NCI-H524 (cell line): ENCODE measurements around the gene C13orf42.
A peak's percentile ranks its signal among the peaks of the same experiment; 100 is the strongest.

Experiments used
- DNase-seq, 2 experiments: peaks; one replicate each; lab custom pipeline; 2025; lab: John Stamatoyannopoulos, UW

The C13orf42 gene

GRCh38 chr13:51065372-51066090 lies 45.5 kb downstream of the C13orf42 start:
- no peak for DNase-seq

DNA sequence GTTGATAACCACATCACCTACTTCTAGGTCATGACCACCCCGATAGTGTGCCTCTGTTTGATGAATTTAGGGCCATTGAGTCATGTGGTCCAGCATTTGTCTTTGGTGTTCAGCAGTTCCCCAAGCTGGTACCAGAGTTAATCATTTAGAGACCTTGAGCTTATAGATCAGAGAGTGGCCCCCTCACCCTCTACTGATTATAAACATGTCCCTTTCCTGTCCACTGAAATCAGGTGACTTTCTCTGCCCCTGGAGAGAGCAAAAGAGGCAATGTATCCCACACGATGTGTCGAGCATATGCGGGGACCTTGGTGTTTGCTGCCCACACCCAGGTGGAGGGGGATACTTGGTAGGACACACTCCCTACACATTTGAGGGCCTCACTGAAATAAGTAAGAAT lies 46.3 kb downstream of the C13orf42 start:
- no peak for DNase-seq

DNA sequence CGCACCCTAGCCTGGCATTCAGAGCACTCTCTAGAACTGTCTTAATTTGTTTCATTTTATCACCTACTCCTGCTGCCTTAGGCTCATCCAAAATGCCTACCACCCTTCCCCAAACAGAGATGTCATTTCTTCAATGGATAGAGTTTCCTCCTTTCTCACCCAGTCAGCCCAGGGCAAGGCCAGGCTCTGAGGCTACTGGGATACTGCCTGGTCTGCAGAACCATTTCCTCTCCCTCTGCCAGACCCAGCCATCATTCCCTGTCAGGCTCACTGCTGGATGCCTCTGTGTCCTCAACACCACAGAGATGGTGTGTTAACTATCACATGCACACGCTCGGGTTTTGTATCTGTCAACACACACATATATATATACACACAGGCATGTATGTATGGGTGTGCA lies 47.2 kb downstream of the C13orf42 start:
- DNase-seq: no peak

DNA sequence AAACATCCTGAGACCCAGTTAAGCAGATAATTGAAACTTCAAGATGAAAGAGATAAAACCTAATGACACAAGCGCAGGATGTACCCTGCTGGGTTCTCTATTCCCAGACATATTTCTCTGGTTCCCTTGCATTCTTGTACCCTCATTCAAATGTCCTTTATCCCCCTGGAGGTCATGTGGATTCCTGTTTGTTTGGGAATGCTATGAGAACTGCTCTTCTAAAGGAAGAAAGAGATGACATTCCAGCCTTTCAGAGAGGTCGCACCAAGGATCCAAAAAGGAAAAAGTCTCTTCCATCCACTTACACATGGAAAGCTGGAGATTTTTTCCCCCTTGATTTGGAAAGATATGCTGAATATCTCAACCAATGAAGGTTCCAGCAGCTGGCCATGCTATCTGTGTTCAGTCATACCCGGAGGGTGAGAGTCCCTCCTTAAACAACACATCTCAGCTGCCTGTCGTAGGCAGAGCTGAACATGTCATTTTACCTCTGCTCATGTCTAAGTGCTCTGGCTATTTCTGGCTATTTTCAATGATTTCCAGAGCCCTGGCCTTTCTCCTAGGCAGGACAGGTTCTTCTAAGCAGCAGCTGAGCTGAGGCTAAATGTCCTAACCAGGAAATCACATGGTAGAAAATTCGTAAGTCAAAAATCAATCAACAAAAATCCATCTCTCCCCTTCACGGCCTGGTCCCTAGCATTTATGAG lies 52.5 kb downstream of the C13orf42 start:
- DNase-seq: no peak

DNA sequence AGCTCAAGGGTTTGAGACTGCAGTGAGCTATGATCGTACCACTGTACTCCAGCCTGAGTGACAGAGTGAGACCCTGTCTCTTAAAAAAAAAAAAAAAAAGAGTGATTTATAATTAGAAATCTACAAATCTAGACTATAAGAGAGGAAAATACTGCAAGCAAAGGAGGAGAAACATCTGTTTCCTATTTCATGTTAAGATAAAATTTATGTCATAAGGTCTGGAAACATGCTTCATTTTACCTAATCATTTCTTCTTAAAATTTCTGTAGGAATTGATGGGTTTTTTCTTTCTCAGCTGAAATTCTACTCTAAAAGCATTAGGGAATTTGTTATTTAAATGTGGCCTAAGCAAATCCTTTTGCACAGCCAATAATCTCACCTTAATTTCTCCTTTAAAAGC lies 53.2 kb downstream of the C13orf42 start:
- DNase-seq: no peak

DNA sequence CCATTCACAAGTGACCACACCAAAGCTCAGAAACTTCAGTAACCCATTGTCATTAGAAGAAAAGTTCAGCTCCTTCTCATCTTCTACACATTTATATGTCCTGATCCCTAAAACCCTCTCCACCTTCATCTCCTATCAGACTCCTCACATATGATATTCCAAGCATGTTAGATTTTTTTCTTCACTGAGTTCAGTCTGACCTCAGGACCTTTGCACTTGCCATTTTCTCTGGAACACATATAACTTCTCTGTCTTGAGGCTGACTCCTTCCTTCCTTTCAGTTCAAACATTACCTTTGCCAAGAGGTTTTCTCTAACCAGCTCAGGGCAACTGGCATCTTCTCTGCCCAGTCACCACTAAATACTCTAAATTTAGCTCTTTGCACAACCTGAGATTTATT lies 54.1 kb downstream of the C13orf42 start:
- DNase-seq: no peak

DNA sequence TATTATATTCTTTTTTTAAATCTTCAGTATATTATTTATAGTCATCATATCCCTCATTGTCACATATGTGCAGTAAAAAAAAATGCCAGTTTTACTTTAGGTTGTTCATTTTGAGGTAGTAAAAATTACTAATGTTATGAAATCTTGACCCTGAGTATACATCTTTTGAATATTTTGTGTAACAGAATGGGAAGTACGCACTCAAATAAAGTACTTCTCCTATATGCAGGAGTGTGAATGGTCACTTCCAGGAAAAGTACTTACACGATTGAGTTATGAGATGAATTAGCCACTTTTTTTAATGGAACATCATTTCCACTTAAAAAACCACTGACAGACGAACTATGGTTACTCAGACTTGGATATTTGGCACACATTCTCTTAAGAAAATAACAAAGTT lies 58.5 kb downstream of the C13orf42 start:
- no peak for DNase-seq

- DNase-seq: no peak
Observed at GRCh38 chr13:51050021-51050830, 60.8 kb downstream of the C13orf42 start.

GRCh38 chr13:51048616-51049015 lies 62.5 kb downstream of the C13orf42 start:
- no peak for DNase-seq

DNA sequence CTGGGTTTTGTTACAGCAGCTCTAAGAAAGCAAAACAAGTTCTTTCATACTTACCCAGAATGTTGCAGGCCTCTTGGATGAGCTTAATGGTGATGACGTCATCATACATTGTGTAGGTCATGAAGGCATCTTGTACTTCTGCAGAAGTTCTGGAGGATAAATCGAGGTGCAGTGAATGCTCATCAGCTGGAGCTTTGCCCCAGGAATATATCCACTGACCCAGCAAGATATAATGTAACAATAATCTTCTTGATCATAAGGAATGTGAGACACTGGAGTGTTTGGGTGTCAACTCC lies 63.0 kb downstream of the C13orf42 start:
- DNase-seq: no peak

- DNase-seq: no peak
Observed at GRCh38 chr13:51047434-51048165, 63.5 kb downstream of the C13orf42 start.

DNA sequence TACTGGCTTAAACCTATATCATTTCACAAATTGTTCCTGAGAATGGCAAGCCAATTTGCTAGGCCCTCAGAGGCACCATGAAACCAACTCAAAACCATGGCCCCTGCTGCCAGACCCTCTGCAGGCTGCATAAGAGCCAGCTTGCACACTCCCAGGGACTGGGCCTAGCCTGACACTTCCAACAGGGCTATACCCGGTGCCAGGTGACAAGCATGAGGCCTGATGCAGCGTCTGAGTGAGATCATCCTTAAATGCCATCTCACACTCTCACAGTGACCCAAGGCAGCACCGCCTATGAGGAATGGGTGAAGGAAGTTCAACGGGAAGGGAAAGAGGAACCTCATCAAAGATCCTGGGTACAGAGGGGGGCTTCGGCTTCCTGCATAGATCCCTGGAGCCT lies 65.6 kb downstream of the C13orf42 start:
- DNase-seq: no peak

- peak; percentile 6 to 63 for DNase-seq
Observed at GRCh38 chr13:51044023-51044665, 66.9 kb downstream of the C13orf42 start.

GRCh38 chr13:51043310-51043709 lies 67.8 kb downstream of the C13orf42 start:
- peak in 1 of 2 experiments; percentile 38 for DNase-seq

GRCh38 chr13:51041710-51042109 lies 69.4 kb downstream of the C13orf42 start:
- no peak for DNase-seq

GRCh38 chr13:51041126-51041525 lies 69.9 kb downstream of the C13orf42 start:
- peak; percentile 77 to 96 for DNase-seq

GRCh38 chr13:51040431-51040830 lies 70.6 kb downstream of the C13orf42 start:
- DNase-seq: no peak

- DNase-seq: no peak
Observed at GRCh38 chr13:51036418-51036817, 74.7 kb downstream of the C13orf42 start.

- DNase-seq: peak in 1 of 2 experiments; percentile 89
Observed at GRCh38 chr13:51035978-51036377, 75.1 kb downstream of the C13orf42 start.

- DNase-seq: no peak
Observed at GRCh38 chr13:51035469-51035868, 75.6 kb downstream of the C13orf42 start.

DNA sequence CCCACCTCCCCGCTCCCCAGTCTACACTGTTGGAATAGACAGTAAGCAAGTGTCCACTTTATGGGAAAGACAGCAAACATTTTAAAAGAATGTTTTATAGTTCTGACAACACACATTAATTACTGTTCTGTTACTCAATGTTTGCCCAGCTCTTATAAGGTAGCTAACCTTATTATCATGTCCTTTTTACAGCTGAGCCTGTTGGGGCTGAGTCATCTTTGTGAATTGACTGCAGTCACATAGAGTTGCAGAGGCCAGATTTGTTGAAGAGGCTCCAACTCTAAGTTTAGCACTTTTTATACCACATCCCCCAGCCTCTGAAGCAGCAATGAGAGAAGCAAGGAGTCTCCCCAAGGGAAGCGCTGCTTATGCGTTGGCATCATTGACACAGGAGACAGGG lies 76.2 kb downstream of the C13orf42 start:
- no peak for DNase-seq
